ENCODE measurements around the gene LTF.

The LTF gene

GRCh38 chr3:46419816-46420215, 44.9 kb downstream of the LTF start:
- TF ChIP-seq SPI1 (IDR thresholded peaks at IDR 0.05; ENCODE audit: low read depth, low read length): no peak
- TF ChIP-seq POLR2AphosphoS5 (IDR thresholded peaks at IDR 0.05; ENCODE audit: low read depth, low read length): no peak
- TF ChIP-seq POLR2A (IDR thresholded peaks at IDR 0.05; ENCODE audit: low read depth, low read length): no peak
- TF ChIP-seq PAX5 (IDR thresholded peaks at IDR 0.05; ENCODE audit: insufficient read depth, low read length, severe bottlenecking): no peak
- TF ChIP-seq POU2F2 (IDR thresholded peaks at IDR 0.05; ENCODE audit: low read depth, low read length): no peak
- no peak for TF ChIP-seq TAF1 (IDR thresholded peaks at IDR 0.05; ENCODE audit: low read depth, low read length)
- DNase-seq (ENCODE audit: insufficient read length, low spot score) (no peak), FAIRE-seq (no peak)

DNA sequence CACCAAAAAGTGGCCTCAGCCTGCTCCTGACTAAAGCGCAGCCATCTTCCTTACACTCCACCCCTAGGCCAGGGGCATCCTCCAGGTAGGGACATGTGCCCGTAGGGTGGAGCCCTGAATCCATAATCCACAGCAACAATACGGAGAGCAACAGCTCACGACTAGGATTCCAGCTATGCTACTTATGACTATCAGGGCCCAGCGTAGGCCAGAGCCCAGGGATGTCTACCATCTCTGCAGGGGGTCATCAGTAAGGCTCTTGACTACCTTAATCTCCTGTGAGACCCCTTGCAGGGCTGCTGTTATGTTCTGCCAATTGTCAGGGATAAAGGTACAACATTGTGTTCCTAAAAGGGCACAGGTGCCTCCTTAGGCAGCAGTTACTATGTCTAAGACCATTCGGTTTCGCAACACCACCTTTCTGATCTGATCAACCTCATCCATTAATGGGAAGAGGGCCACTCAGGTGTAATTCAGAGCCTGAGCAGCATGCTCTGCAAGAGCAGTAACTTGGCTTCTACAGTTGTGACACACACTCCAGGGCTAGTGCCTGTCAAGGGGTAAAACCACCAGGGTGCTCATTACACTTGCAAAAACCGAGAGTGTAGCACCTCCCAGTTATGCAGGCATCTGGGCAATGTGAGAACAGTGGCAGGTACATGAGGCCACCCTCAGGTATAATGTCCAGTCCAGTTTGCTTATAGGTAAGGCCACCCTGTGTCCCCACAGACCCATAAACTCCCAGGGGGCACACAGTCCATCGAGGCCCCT, 46.7 kb downstream of the LTF start:
- no peak for DNase-seq (ENCODE audit: insufficient read length, low spot score)
- no peak for FAIRE-seq
- TF ChIP-seq PAX5 (IDR thresholded peaks at IDR 0.05; ENCODE audit: insufficient read depth, low read length, severe bottlenecking): no peak
- no peak for TF ChIP-seq SPI1 (IDR thresholded peaks at IDR 0.05; ENCODE audit: low read depth, low read length)
- no peak for TF ChIP-seq POLR2AphosphoS5 (IDR thresholded peaks at IDR 0.05; ENCODE audit: low read depth, low read length)
- TF ChIP-seq POLR2A (IDR thresholded peaks at IDR 0.05; ENCODE audit: low read depth, low read length): no peak
- TF ChIP-seq TAF1 (IDR thresholded peaks at IDR 0.05; ENCODE audit: low read depth, low read length): no peak
- TF ChIP-seq POU2F2 (IDR thresholded peaks at IDR 0.05; ENCODE audit: low read depth, low read length): no peak

- TF ChIP-seq SPI1 (IDR thresholded peaks at IDR 0.05; ENCODE audit: low read depth, low read length) (no peak), PAX5 (IDR thresholded peaks at IDR 0.05; ENCODE audit: insufficient read depth, low read length, severe bottlenecking) (no peak)
- DNase-seq (ENCODE audit: insufficient read length, low spot score): no peak
- no peak for FAIRE-seq
Observed at GRCh38 chr3:46416811-46417510, 47.7 kb downstream of the LTF start.

DNA sequence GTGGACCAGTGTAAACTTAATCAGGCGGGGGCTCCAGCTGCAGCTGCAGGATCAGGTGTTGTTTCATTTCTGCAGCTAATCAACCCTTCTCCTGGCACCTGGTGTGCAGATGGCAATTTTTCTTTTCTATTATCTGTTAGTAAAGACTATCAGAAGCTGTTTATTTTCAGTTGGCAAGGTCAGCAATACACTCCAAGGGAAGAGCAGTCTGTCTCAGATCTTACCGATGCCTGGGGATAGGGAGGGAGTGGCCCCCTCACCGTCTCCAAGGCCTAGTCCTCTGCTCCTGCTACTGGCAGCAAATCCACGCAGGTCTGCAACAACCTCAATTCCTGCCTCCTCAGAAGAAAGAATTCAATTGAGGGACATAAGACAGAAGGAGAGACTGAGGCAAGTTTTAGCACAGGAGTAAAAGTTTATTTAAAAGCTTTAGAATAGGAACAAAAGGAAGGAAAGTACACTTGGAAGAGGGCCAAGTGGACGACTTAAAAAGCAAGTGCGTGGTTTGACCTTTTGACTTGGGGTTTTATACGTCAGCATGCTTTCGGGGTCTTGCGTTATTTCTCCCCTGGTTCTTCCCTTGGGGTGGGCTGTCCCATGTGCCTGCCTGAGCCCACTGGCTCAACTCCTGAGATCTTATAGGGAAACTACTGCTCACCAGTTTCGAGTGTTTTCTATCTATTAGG, 48.4 kb downstream of the LTF start:
- TF ChIP-seq PAX5 (IDR thresholded peaks at IDR 0.05; ENCODE audit: insufficient read depth, low read length, severe bottlenecking): no peak
- TF ChIP-seq POU2F2 (IDR thresholded peaks at IDR 0.05; ENCODE audit: low read depth, low read length): no peak
- TF ChIP-seq POLR2AphosphoS5 (IDR thresholded peaks at IDR 0.05; ENCODE audit: low read depth, low read length): no peak
- no peak for TF ChIP-seq TAF1 (IDR thresholded peaks at IDR 0.05; ENCODE audit: low read depth, low read length)
- no peak for TF ChIP-seq POLR2A (IDR thresholded peaks at IDR 0.05; ENCODE audit: low read depth, low read length)
- no peak for TF ChIP-seq SPI1 (IDR thresholded peaks at IDR 0.05; ENCODE audit: low read depth, low read length)
- FAIRE-seq (no peak), DNase-seq (ENCODE audit: insufficient read length, low spot score) (no peak)

- no peak for DNase-seq (ENCODE audit: insufficient read length, low spot score)
- FAIRE-seq: no peak
- no peak for TF ChIP-seq PAX5 (IDR thresholded peaks at IDR 0.05; ENCODE audit: insufficient read depth, low read length, severe bottlenecking)
- no peak for TF ChIP-seq SPI1 (IDR thresholded peaks at IDR 0.05; ENCODE audit: low read depth, low read length)
- no peak for TF ChIP-seq TAF1 (IDR thresholded peaks at IDR 0.05; ENCODE audit: low read depth, low read length)
- no peak for TF ChIP-seq POLR2A (IDR thresholded peaks at IDR 0.05; ENCODE audit: low read depth, low read length)
- no peak for TF ChIP-seq POLR2AphosphoS5 (IDR thresholded peaks at IDR 0.05; ENCODE audit: low read depth, low read length)
- TF ChIP-seq POU2F2 (IDR thresholded peaks at IDR 0.05; ENCODE audit: low read depth, low read length): no peak
Observed at GRCh38 chr3:46414739-46415138, 50.0 kb downstream of the LTF start.

DNA sequence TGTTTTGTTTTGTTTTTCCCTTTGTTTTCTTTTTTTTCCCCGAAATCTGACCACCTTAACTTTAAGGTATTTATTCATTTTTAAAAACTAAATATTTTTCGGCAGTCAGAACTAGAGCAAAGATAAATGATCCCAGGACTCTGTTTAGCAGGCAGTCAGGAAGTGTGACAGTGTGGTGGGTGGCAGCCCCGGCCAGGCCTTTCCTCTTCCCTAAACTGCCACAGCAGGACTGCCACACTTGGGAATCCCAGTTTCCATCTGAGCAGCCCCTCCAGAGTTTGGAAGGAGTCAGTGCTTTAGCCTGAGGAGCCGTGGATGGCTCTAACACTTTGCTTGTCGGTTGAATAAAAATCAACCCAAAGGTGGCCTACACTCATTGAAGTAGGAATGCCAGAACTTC, 50.8 kb downstream of the LTF start:
- FAIRE-seq: no peak
- no peak for DNase-seq (ENCODE audit: insufficient read length, low spot score)

DNA sequence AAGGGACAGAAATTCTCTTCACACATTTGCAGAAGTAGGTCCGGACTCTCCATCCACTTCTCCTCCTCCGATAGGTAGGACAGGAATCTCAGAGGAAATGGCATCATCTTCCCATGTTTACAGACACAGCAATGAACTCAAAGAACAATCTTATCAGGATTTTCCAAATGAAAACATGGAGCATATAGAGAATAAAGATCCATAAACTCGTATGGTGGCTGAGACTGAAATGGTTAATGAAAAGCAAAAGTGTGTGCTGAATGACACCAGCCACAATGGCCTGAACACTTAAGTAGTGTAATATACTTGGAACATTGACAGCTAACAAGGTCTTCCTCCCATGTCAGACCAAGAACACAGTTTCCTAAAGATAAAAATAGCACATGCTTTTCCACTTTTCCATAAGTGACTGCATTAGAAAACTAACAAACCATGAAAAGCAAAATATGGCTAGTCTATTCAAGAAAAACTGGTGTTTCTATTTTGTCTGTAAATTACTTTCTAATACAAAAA, 51.9 kb downstream of the LTF start:
- DNase-seq (ENCODE audit: insufficient read length, low spot score): no peak
- FAIRE-seq: no peak
- no peak for TF ChIP-seq POU2F2 (IDR thresholded peaks at IDR 0.05; ENCODE audit: low read depth, low read length)
- TF ChIP-seq SPI1 (IDR thresholded peaks at IDR 0.05; ENCODE audit: low read depth, low read length): no peak
- TF ChIP-seq POLR2A (IDR thresholded peaks at IDR 0.05; ENCODE audit: low read depth, low read length): no peak
- no peak for TF ChIP-seq PAX5 (IDR thresholded peaks at IDR 0.05; ENCODE audit: insufficient read depth, low read length, severe bottlenecking)
- TF ChIP-seq TAF1 (IDR thresholded peaks at IDR 0.05; ENCODE audit: low read depth, low read length): no peak
- TF ChIP-seq POLR2AphosphoS5 (IDR thresholded peaks at IDR 0.05; ENCODE audit: low read depth, low read length): no peak

More for the DNA sequence above, 50.8 kb downstream of the LTF start:
- TF ChIP-seq POLR2A (IDR thresholded peaks at IDR 0.05; ENCODE audit: low read depth, low read length): no peak
- TF ChIP-seq POLR2AphosphoS5 (IDR thresholded peaks at IDR 0.05; ENCODE audit: low read depth, low read length): no peak
- no peak for TF ChIP-seq PAX5 (IDR thresholded peaks at IDR 0.05; ENCODE audit: insufficient read depth, low read length, severe bottlenecking)
- TF ChIP-seq POU2F2 (IDR thresholded peaks at IDR 0.05; ENCODE audit: low read depth, low read length): no peak
- no peak for TF ChIP-seq TAF1 (IDR thresholded peaks at IDR 0.05; ENCODE audit: low read depth, low read length)
- TF ChIP-seq SPI1 (IDR thresholded peaks at IDR 0.05; ENCODE audit: low read depth, low read length): no peak

DNA sequence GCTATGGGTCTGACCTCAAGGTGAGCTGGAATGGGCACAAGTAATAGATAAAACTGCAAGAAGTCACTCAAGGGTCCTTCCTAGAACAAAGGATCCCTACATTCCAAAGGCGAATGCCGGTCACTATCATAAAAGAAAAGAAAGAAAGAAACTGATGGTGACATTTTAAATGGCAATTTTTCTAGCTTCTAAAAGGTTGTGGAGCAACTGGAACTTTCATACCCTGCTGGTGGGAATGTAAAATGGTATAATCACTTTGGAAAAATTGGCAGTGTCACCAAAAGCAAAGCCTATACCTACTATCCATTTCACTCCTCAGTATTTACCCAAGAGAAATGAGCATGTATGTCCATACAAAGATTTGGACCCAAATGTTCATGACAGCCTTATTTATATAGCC, 53.4 kb downstream of the LTF start:
- TF ChIP-seq POLR2AphosphoS5 (IDR thresholded peaks at IDR 0.05; ENCODE audit: low read depth, low read length): no peak
- no peak for TF ChIP-seq TAF1 (IDR thresholded peaks at IDR 0.05; ENCODE audit: low read depth, low read length)
- TF ChIP-seq PAX5 (IDR thresholded peaks at IDR 0.05; ENCODE audit: insufficient read depth, low read length, severe bottlenecking): no peak
- no peak for TF ChIP-seq SPI1 (IDR thresholded peaks at IDR 0.05; ENCODE audit: low read depth, low read length)
- TF ChIP-seq POU2F2 (IDR thresholded peaks at IDR 0.05; ENCODE audit: low read depth, low read length): no peak
- TF ChIP-seq POLR2A (IDR thresholded peaks at IDR 0.05; ENCODE audit: low read depth, low read length): no peak
- no peak for DNase-seq (ENCODE audit: insufficient read length, low spot score)
- no peak for FAIRE-seq

- DNase-seq (ENCODE audit: insufficient read length, low spot score): no peak
- no peak for FAIRE-seq
- no peak for TF ChIP-seq POLR2AphosphoS5 (IDR thresholded peaks at IDR 0.05; ENCODE audit: low read depth, low read length)
Observed at GRCh38 chr3:46410669-46411068, 54.0 kb downstream of the LTF start.

All from GM12891 (cell line).